C4-2B (cell line): ENCODE data around the gene FAM136A.

Source experiments
- ZFX ChIP-seq: fragments of 450-650 bp; IDR thresholded peaks from 2 replicates; pipeline ENCODE4 v1.6.1; 2017
- TF ChIP-seq, protein P1 (sequence below): fragments of 450-650 bp; conservative IDR thresholded peaks from 2 replicates; pipeline ENCODE4 v1.5.1; 2017; ENCODE audit warnings: mild to moderate bottlenecking

DNA sequence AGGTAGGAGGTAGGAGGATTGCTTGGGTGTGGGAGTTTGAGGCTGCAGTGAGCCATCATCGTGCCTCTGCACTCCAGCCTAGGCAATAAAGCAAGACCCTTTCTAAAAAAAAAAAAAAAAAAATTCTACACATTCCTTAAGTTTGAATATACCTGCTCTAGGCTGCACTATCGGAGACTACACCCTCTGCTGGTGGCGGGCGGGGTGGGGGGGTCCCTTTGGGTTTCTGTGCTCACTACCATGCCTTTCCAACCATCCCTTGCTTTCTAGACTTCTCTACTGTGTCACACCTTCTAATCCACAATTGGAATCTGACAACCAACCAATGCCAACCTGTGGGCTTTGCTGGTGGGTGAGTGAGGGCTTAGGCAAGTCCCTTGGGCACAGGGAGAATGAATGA is 34.7 kb upstream of the FAM136A start:
- TF ChIP-seq, protein P1, sequence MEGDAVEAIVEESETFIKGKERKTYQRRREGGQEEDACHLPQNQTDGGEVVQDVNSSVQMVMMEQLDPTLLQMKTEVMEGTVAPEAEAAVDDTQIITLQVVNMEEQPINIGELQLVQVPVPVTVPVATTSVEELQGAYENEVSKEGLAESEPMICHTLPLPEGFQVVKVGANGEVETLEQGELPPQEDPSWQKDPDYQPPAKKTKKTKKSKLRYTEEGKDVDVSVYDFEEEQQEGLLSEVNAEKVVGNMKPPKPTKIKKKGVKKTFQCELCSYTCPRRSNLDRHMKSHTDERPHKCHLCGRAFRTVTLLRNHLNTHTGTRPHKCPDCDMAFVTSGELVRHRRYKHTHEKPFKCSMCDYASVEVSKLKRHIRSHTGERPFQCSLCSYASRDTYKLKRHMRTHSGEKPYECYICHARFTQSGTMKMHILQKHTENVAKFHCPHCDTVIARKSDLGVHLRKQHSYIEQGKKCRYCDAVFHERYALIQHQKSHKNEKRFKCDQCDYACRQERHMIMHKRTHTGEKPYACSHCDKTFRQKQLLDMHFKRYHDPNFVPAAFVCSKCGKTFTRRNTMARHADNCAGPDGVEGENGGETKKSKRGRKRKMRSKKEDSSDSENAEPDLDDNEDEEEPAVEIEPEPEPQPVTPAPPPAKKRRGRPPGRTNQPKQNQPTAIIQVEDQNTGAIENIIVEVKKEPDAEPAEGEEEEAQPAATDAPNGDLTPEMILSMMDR = no peak
- no peak for TF ChIP-seq ZFX
